ENCODE results near the gene GLG1.
"Not testable (repeated sequence)": the region's sequence is repeated elsewhere in the genome, so short reads cannot be mapped to it uniquely, and the experiment has no call there.

The GLG1 gene

DNA sequence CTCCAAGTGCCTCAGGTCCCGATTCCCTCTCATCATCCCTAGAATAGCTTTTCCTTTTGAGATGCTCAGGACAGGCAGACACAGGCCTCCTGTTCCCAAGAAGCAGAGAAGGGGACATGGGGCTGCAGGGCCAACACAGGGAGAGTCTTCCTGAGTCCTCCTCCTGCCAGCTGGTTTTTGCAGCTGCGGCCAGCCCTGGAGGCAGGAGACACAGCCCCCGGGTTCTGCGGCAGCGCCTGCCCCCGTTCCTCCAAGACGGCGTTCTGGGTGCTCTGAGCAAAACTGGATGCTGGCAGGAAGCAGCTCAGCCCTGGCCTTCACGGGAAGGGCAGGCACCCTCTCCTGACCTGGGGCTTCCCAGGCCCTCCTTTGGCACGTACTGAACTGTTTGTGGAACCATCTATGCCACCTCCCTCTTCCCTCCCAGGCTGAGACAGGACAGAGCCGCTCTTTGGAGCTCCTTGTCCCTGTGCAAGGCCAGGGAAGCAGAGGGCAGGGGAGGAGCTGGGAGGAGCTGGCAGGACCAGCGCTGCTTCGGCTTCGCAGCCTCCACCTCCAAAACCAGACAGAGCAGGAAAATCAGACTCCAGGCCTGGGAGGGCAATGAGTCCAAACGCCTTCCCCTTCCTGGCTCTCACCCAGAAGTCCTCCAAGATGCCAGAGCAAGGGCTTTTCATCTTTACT lies 208.6 kb downstream of the GLG1 start:
- DNase-seq: not testable (repeated sequence)

Measured in GF-D8 (cell line).